ENCODE data around the gene CPTP. TPM values are rescaled to one million over a fixed set of nuclear protein-coding genes. Genes with fewer than 3 reads are reported as not detected.

The CPTP gene
- total RNA-seq, 2 donors from 2014 or later, result 11.6 to 14.1 TPM

DNA sequence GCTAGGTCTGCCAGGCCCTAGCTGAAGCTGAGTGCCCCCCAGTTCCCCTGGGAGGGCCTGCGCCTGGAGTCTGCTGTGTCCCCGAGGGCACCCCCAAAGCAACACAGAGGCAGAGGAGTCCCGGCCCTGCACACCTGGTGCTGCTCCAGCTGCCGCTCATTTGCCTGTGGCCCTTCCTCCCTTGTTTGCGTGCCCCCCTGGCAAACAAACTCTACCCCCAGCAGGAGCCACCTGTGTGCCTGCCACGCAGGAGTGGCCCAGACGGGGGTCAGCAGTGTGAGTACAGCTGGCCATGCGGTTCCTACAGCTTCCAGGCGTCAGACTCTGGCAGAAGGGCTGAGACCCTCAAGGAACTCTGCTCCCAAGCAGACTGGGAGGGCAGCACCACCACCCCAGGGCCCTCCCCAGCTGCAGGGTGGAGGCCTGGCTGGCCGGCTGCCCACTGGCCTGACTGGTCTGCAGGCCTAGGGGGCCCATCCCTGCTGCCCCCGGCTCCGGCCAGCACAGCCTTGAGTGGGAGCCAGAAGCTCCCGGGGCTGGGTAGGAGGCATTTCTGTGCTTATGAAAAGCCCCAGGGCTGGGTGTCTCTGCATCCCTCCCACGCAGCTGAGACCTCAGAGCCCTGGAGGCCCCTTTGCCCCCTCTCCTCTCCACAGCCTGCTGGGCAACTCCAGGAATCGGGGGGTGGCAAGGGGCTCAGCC is 5.9 kb downstream of the CPTP start:
- intact Hi-C loops (cut with DNase I), result no loop called here

DNA sequence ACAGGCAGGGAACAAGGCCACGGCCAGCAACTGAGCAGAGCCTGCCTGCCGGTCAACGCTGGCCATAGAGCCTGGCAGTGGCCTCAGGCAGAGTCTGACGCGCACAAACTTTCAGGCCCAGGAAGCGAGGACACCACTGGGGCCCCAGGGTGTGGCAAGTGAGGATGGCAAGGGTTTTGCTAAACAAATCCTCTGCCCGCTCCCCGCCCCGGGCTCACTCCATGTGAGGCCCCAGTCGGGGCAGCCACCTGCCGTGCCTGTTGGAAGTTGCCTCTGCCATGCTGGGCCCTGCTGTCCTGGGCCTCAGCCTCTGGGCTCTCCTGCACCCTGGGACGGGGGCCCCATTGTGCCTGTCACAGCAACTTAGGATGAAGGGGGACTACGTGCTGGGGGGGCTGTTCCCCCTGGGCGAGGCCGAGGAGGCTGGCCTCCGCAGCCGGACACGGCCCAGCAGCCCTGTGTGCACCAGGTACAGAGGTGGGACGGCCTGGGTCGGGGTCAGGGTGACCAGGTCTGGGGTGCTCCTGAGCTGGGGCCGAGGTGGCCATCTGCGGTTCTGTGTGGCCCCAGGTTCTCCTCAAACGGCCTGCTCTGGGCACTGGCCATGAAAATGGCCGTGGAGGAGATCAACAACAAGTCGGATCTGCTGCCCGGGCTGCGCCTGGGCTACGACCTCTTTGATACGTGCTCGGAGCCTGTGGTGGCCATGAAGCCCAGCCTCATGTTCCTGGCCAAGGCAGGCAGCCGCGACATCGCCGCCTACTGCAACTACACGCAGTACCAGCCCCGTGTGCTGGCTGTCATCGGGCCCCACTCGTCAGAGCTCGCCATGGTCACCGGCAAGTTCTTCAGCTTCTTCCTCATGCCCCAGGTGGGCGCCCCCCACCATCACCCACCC is 6.7 kb downstream of the CPTP start, which contains the start of gene TAS1R3:
TSS of gene TAS1R3 (plus strand) at position 213 of the 898 bp plus-strand sequence. CDS start at position 279, 66 bp downstream.
- DNase-seq (ENCODE audit: low spot score), result no peak
- intact Hi-C loops (cut with DNase I), result no loop called here

More for the DNA sequence above, 5.9 kb downstream of the CPTP start:
- no peak for DNase-seq (ENCODE audit: low spot score)

DNA sequence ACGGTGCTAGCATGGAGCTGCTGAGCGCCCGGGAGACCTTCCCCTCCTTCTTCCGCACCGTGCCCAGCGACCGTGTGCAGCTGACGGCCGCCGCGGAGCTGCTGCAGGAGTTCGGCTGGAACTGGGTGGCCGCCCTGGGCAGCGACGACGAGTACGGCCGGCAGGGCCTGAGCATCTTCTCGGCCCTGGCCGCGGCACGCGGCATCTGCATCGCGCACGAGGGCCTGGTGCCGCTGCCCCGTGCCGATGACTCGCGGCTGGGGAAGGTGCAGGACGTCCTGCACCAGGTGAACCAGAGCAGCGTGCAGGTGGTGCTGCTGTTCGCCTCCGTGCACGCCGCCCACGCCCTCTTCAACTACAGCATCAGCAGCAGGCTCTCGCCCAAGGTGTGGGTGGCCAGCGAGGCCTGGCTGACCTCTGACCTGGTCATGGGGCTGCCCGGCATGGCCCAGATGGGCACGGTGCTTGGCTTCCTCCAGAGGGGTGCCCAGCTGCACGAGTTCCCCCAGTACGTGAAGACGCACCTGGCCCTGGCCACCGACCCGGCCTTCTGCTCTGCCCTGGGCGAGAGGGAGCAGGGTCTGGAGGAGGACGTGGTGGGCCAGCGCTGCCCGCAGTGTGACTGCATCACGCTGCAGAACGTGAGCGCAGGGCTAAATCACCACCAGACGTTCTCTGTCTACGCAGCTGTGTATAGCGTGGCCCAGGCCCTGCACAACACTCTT is 7.6 kb downstream of the CPTP start:
- intact Hi-C loops (cut with DNase I), result no loop called here

DNA sequence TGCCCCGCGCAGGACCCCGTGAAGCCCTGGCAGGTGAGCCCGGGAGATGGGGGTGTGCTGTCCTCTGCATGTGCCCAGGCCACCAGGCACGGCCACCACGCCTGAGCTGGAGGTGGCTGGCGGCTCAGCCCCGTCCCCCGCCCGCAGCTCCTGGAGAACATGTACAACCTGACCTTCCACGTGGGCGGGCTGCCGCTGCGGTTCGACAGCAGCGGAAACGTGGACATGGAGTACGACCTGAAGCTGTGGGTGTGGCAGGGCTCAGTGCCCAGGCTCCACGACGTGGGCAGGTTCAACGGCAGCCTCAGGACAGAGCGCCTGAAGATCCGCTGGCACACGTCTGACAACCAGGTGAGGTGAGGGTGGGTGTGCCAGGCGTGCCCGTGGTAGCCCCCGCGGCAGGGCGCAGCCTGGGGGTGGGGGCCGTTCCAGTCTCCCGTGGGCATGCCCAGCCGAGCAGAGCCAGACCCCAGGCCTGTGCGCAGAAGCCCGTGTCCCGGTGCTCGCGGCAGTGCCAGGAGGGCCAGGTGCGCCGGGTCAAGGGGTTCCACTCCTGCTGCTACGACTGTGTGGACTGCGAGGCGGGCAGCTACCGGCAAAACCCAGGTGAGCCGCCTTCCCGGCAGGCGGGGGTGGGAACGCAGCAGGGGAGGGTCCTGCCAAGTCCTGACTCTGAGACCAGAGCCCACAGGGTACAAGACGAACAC is 8.3 kb downstream of the CPTP start:
- intact Hi-C loops (cut with DNase I), result no loop called here
- DNase-seq (ENCODE audit: low spot score), result no peak

More for the DNA sequence above, 7.6 kb downstream of the CPTP start:
- DNase-seq (ENCODE audit: low spot score), result no peak

DNA sequence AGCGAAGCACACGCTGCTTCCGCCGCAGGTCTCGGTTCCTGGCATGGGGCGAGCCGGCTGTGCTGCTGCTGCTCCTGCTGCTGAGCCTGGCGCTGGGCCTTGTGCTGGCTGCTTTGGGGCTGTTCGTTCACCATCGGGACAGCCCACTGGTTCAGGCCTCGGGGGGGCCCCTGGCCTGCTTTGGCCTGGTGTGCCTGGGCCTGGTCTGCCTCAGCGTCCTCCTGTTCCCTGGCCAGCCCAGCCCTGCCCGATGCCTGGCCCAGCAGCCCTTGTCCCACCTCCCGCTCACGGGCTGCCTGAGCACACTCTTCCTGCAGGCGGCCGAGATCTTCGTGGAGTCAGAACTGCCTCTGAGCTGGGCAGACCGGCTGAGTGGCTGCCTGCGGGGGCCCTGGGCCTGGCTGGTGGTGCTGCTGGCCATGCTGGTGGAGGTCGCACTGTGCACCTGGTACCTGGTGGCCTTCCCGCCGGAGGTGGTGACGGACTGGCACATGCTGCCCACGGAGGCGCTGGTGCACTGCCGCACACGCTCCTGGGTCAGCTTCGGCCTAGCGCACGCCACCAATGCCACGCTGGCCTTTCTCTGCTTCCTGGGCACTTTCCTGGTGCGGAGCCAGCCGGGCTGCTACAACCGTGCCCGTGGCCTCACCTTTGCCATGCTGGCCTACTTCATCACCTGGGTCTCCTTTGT is 9.1 kb downstream of the CPTP start:
- no peak for DNase-seq (ENCODE audit: low spot score)
- intact Hi-C loops (cut with DNase I), result no loop called here

DNA sequence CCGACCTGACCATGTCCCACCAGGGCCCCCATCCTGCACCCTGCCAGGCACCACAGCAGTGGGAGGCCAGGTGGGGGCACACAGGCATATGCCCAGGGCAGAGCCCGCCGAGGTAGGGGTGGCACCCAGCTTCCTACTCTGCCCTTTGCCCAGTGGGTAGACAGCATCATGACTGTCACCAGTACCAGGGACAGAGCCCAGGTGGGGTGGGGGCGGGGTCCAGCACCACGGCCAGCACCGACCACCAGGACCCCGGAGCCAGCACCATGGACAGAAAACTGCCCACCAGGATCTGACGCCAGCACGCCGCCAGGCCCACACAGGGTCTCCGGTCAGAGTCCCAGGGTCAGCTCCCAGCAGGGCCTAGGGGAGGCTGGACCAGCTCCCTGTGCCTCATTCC is 10.2 kb downstream of the CPTP start:
- intact Hi-C loops (cut with DNase I), result no loop called here
- no peak for DNase-seq (ENCODE audit: low spot score)

DNA sequence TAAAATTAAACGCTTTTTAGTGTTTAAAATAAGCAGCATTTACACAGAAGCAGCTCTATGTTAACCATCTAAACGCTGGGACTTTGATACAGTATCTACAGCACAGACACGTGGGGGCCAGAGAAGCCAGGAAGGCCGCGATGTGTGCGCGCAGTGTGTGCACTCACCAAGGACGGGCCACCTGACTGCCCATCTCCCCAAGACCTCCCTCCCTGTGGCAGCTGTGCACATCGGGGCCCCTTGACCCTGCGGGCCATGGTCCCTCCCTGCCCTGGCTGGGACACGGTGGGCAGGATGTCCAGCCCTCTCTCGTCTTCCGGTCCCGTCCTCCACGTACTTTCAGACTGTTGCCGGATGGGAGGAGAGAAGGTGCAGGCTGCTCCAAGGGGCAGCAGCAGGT is 10.7 kb downstream of the CPTP start:
- no peak for DNase-seq (ENCODE audit: low spot score)
- intact Hi-C loops (cut with DNase I), result no loop called here

DNA sequence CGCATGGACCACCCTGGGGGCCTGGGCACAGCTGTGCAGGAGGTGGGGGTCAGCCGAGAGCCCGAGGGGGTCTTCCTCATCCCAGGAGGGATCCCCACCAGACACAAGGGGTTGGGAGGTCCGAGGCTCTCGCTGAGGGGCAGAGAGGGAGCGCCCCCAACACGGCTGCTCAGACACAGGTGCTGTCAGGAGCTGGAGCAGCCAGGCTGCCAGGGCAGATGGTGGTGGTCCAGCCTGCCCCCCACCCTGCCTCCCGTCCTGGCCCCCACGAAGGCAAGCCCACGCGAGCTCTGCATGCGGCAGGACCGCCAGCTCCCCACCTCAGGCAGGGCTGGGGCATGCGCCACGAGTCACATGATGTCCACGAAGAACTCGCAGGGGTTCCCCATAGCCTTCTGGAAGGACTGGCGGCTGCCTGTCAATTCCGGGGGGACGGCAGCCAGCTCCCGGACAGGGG is 11.2 kb downstream of the CPTP start:
- intact Hi-C loops (cut with DNase I), result no loop called here
- DNase-seq (ENCODE audit: low spot score), result no peak

DNA sequence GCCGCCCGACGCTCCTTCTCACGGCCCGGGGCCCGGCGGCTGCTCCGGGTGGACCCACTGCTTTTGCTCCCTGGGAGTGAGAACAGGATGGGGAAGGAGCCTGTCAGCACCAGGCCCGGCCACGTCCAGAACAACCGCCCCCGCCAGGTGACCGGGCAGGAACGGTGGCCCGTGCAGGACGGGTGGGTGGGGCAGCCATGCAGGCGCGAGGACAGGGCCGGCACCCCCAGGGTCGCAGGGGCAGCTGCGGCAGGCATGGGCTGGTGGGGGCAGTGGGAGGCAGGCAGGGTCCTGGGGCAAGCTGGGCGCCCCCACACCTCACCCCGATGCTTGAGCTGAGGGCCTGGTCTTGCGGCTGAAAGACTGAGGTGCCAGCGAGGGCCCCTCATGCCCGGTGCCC is 11.8 kb downstream of the CPTP start:
- intact Hi-C loops (cut with DNase I), result no loop called here

DNA sequence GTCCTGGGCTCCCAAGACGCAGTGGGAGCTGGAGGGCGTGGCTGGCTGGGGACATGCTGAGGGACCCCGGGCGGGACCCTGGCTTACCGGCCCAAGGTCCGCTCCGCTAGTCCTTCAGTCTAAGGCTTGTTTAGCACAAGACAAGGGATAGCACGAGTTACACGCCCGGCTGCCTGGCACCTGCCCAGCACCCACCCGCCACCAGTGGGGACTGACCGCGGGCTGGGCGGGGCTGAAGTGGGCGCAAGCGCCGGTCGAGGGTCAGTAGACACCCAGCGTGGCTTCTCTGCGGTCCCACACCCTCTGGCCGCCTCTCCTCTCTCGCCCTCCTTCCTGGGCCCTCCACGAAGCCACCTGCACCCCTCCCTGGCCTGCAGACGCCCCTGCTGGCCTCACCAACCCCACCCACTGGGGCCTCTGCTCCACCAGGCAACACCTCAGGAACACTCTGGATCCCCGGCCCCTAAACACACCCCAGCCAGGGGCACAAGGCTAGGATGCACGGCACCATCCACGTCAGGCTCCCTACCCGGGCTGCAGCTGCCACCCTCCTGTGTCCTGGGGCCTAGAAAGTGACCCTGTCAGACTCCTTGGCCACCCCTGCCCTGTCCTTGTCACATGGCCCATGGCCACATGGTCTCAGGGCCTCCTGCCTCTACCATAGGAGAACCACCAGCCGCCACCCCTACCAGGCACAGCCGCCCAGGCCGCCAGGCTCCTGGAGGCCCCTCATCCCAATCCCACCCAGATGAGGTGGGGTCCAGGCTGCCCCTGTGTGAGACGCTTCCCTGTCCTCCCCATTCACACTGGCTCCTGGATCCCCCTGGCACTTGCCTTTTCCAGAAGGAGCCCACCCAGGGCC is 12.6 kb downstream of the CPTP start:
- DNase-seq (ENCODE audit: low spot score), result no peak
- intact Hi-C loops (cut with DNase I), result no loop called here

More for the DNA sequence above, 11.8 kb downstream of the CPTP start:
- no peak for DNase-seq (ENCODE audit: low spot score)

DNA sequence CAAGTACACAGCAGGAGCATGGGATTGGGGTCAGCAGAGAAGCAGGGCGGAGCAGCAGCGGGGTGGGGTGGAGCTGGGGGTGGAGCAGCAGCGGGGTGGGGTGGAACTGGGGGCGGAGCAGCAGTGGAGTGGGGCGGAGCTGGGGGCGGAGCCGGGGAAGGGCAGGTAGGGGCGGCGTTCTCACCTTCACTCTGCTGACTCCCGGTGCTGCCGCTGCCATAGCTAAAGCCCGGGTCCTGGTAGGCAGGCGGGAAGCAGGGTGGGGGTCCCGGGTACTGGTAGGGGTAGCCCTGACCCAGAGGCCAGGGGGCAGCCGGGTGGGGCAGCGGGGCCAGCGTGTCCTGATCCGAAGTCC is 13.2 kb downstream of the CPTP start:
- intact Hi-C loops (cut with DNase I), result no loop called here

DNA sequence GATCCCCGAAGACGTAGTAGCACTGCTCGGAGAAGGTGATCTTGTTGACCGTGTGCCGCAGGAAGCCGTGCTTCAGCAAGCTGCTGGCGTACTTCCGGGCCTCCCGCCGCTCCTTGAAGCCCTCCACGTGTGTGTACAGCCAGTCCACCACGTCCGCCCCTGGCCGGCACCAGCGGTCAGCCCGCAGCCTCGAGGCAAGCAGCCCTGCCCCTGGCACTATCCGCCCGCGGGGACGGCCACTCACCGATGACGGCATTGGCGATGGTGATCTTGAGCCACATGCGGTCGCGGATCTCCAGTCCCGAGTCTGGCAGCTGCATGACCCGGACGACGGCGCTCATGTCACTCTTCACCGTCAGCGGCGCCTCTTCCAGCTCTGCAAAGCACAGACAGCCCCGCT is 13.7 kb downstream of the CPTP start:
- DNase-seq (ENCODE audit: low spot score), result no peak
- intact Hi-C loops (cut with DNase I), result no loop called here

More for the DNA sequence above, 13.2 kb downstream of the CPTP start:
- no peak for DNase-seq (ENCODE audit: low spot score)

DNA sequence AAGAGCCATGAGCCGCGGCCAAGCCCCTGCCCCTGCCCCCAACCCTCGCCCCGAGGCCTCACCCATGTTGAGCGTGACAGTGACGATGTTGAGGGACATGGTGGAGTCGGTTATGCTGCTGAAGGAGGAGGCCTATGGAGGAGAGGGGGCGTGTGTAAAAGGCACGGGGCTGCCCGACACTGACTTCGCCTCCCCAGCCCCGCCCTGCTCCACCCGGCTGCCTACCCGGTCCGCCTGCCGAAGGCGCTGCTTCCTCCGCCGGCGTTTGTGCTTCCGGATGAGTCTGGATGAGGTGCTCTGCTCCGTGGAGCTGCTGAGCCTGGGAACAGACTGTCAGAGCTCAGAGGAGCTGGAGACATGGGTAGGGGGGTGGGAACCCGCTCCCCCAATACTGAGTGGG is 15.6 kb downstream of the CPTP start:
- intact Hi-C loops (cut with DNase I), result no loop called here
- no peak for DNase-seq (ENCODE audit: low spot score)

DNA sequence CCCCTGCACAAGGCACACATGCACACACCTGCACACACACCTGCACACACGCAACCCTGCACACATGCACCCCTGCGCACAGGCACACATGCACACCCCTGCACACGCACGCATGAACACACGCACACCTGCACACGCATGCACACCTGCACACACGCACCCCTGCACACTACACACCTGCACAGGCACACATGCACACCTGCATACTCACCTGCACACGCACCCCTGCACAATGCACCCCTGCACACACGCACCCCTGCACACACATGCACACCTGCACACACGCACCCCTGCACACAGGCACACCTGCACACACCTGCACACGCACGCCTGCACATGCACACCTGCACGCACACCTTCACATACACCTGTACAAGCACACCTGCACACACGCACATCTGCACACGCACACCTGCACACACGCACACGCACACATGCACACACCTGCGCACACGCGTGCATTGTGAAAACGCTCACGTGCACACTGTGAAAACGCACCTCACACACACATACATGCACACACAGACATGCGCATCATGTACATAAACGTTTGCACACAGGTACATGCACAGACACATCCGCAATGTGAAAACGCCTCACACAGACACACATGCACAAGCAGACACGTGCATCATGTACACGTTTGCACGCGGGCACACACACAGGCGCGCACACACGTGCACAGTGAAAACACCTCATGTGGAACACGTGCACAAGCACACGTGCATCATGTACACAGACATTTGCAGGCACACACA is 16.4 kb downstream of the CPTP start:
- DNase-seq (ENCODE audit: low spot score), result no peak
- intact Hi-C loops (cut with DNase I), result no loop called here

DNA sequence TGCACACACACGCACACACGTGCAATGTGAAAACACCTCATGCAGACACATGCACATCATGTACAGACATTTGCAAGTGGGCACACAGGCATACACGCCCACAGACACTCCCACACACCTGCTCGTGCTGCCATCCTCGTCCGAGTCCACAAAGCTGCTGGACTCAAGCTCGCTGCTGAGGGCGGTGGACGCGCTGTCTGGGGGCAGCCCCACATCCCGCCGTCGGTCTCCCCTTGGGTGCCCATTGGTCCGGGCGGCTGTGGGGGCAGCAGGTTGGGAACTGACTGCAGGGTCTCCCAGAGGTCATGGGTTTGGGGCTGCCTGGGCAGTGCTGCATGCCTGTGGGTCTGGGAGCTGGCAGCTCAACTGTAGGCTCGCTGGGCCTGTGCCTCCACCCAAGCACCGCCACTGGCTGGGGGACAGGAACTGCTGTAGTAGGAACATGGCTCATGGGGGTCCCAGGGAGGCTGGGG is 17.0 kb downstream of the CPTP start:
- DNase-seq (ENCODE audit: low spot score), result no peak
- intact Hi-C loops (cut with DNase I), result no loop called here

DNA sequence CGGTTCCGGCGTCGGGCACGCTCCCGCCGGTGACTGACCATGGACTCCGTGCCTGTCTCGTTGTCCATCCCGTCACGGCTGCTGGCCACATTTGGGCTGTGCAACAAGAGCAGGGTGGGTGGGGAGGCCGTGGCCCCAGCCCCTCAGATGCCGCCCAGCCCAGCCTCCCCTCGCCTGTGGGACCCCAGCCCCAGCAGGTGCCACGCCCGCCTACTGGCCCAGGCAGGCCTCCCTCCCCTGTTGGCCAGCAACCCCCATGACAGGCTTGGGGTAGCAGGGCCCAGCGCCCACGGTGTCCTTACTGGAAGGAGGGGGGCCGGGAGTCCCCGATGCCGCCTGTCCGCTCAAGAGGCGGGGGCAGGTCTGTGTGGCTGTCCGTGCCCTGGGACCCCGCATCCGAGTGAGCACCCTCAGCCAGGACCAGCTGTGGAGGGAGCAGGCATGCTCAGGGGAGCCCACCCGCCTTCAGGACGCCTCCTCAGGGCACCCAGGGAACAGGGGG is 17.5 kb downstream of the CPTP start:
- intact Hi-C loops (cut with DNase I), result no loop called here
- DNase-seq (ENCODE audit: low spot score), result no peak

DNA sequence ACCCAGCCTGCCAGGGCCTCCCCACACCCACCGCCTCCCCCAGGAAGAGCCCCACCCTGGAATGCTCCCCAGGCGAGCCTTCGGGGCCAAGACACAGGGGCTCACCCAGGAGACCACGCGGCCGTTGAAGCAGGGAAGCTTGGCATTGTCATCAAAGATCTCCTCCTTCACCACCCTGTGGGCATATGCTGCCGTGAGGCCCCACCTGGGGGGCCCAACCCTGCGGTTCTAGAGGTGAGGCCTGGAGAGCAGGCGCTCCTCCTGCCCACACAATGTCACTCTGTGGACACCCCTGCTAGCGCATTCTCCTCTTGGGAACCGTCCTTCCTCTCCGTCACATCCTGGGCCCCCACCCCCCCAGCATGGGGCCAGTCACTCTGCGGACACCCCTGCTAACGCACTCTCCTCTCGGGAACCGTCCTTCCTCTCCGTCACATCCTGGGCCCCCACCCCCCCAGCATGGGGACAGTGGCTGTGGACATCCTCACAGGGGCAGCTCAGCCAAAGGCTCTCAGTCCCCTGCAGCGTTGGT is 18.0 kb downstream of the CPTP start:
- no peak for DNase-seq (ENCODE audit: low spot score)
- intact Hi-C loops (cut with DNase I), result no loop called here
